Type B pancreatic cell (in vitro differentiated cells): Measurements from ENCODE around the gene PPP1R7. TPM values are rescaled to one million over a fixed set of nuclear protein-coding genes. Genes with fewer than 3 reads are reported as not detected.

Experiments
- DNase-seq: peaks from one replicate; pipeline ENCODE4 v3.0.0; 2021; ENCODE audit warnings: mixed read lengths; ENCODE audit not compliant: unreplicated experiment; ENCODE audit errors: extremely low spot score
- H3K27ac Mint-ChIP-seq: 2 replicates; pipeline ENCODE4 v1.8.0; 2021; ENCODE audit warnings: mild to moderate bottlenecking, mixed read lengths
- H3K27me3 Mint-ChIP-seq: 2 replicates; pipeline ENCODE4 v1.8.0; 2021; ENCODE audit warnings: mixed read lengths
- H3K36me3 Mint-ChIP-seq: 2 replicates; pipeline ENCODE4 v1.8.0; 2021; ENCODE audit warnings: mixed read lengths
- H3K4me1 Mint-ChIP-seq: one replicate; pipeline ENCODE4 v1.8.0; 2021; ENCODE audit warnings: mixed read lengths; ENCODE audit not compliant: unreplicated experiment
- H3K4me3 Mint-ChIP-seq: 2 replicates; pipeline ENCODE4 v1.8.0; 2021; ENCODE audit warnings: mild to moderate bottlenecking, mixed read lengths
- H3K9me3 Mint-ChIP-seq: 2 replicates; pipeline ENCODE4 v1.8.0; 2021; ENCODE audit warnings: mixed read lengths
- total RNA-seq: library from RNA; stranded (reverse); gene quantifications from 2 replicates; pipeline ENCODE4 v1.2.1, GENCODE V29; 2021; ENCODE audit warnings: low replicate concordance
- TF ChIP-seq, protein P1 (sequence below): fragments of 200-600 bp; sonication (generic); conservative IDR thresholded peaks from 2 replicates; pipeline ENCODE4 v1.5.0; 2021; ENCODE audit warnings: antibody characterized with exemption, mild to moderate bottlenecking

The PPP1R7 gene
- total RNA-seq, 1 donor from 2014 or later = 50.7 TPM

DNA sequence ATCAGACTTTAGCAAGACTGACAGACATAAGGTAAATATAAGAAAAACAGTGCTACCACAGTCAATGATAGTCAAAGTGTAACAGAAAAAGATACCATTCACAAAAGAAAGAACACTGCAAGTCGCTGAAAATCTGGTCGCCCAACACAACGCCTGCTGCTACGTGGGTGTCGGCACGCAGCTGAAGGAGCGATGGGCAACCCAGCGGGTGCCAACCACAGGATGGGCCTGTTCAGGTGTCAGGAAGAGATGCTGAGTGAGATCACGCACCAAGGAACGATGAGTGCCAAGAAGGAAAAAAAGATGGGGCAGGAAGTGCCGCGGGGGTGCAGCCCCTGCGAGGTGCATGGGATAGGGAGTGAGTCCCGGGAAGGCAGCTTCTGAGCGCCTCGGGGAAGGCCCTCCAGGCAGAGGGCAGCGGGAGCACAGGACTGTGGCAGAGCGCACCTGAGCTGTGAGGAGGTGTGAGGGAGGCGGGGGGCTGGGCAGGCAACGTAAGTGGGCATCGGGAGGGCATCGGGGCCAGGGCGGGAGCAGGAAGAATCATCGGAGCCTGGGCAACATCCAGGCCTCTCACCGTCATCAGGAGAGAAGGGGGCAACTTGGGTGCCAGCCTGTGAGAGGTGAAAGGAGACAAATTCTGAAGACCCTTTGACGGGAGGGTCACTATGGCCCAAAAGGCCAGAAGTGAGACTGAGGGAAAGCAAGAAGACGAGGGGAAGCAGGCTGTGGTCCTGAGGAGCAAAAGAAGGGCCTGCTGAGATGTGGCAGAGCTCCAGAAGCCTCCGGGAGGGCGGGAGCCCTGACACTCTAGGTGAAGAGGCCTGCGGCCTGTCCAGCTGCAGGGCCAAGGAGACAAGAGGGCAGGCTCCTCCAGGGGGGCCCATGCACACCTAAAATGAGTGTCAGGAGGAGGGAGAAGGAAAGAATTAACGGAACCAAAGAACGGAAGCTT is 33.4 kb upstream of the PPP1R7 start:
- no peak for DNase-seq
- Mint-ChIP-seq H3K4me3 (no peak overlapping the region), H3K27me3 (no peaks in the 10 kb centered on the region), H3K4me1 (no peaks in the 10 kb centered on the region), H3K27ac (no peak overlapping the region), H3K36me3 (peaks cover 12% of the 10 kb centered on the region), H3K9me3 (no peaks in the 10 kb centered on the region)
- TF ChIP-seq, protein P1, sequence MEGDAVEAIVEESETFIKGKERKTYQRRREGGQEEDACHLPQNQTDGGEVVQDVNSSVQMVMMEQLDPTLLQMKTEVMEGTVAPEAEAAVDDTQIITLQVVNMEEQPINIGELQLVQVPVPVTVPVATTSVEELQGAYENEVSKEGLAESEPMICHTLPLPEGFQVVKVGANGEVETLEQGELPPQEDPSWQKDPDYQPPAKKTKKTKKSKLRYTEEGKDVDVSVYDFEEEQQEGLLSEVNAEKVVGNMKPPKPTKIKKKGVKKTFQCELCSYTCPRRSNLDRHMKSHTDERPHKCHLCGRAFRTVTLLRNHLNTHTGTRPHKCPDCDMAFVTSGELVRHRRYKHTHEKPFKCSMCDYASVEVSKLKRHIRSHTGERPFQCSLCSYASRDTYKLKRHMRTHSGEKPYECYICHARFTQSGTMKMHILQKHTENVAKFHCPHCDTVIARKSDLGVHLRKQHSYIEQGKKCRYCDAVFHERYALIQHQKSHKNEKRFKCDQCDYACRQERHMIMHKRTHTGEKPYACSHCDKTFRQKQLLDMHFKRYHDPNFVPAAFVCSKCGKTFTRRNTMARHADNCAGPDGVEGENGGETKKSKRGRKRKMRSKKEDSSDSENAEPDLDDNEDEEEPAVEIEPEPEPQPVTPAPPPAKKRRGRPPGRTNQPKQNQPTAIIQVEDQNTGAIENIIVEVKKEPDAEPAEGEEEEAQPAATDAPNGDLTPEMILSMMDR = no peak

DNA sequence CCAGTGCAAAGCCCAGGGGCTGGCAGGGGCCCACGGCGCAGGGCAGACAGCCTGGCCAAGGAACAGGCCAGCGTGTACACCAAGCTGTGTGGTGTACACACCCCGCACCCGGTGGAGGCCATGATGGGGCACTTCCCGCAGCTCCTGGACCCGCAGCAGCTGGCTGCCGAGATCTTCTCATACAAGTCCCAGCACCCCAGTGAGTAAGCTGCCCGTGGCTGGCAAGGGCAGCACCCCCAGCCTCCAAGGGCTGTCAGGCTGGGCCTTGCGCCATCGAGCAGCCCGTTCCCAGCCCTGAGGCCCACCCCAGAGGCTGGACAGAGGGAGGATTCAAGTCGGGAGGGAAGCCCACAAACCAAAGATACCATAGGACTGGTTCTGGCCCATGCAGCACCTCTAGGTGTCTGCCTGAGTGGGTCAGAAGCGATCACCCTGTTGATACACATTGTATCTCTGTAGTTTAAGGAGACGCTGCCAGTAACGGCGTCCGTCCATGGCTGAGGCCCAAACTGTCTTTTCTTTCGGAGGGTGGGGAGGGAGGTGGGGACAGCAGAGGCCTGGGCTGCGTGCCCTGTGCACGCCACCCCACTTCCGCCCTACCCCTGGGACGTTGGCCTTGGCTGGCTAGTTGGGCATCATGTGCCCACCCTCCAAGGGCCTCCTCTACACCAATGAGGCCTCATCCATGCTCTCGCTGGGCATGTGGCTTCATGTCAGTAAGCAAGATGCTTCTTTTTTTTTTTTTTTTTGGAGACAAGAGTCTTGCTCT is 31.3 kb upstream of the PPP1R7 start:
- Mint-ChIP-seq H3K27me3 (no peaks in the 10 kb centered on the region), H3K4me1 (no peaks in the 10 kb centered on the region), H3K9me3 (no peaks in the 10 kb centered on the region), H3K4me3 (no peak overlapping the region), H3K27ac (no peak overlapping the region), H3K36me3 (peaks cover 10% of the 10 kb centered on the region)
- no peak for DNase-seq
- TF ChIP-seq, protein P1 = no peak

DNA sequence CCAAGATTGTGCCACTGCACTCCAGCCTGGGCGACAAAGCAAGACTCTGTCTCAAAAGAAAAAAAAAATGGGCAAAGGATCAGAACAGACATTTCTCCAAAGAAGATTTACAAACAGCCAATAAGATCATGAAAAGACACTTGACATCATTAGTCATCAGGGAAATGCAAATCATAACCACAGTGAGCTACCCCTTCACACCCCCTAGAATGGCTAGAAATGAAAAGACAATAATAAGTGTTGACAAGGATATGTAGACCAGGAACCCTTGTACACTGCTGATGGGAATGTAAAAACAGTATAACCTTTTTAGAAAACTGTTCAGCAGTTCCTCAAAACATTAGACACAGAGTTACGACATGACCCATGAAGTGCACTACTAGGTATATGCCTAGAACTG is 29.8 kb upstream of the PPP1R7 start:
- Mint-ChIP-seq H3K36me3 (peaks cover 10% of the 10 kb centered on the region), H3K4me1 (no peaks in the 10 kb centered on the region), H3K9me3 (no peaks in the 10 kb centered on the region), H3K4me3 (no peak overlapping the region), H3K27me3 (no peaks in the 10 kb centered on the region), H3K27ac (no peak overlapping the region)
- TF ChIP-seq, protein P1 = no peak
- no peak for DNase-seq

DNA sequence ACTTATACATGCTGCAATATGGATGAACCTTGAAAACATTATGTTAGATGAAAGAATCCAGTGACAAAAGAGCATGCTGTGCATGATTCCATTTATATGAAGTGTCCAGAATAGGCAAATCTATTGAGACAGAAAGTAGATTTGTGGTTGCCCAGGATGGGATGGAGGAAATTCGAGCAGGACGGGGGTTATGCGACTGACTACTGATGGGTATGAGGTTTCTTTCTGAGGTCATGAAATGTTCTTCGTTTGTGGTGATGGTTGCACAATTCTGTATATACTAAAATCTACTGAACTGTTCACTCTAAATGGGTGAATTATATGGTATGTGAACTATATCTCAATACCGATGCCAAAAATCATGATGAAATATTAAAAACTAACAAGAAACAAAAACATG is 29.3 kb upstream of the PPP1R7 start:
- TF ChIP-seq, protein P1 = no peak
- Mint-ChIP-seq H3K27ac (no peak overlapping the region), H3K4me1 (no peaks in the 10 kb centered on the region), H3K36me3 (peaks cover 10% of the 10 kb centered on the region), H3K9me3 (no peaks in the 10 kb centered on the region), H3K4me3 (no peak overlapping the region), H3K27me3 (no peaks in the 10 kb centered on the region)
- no peak for DNase-seq

DNA sequence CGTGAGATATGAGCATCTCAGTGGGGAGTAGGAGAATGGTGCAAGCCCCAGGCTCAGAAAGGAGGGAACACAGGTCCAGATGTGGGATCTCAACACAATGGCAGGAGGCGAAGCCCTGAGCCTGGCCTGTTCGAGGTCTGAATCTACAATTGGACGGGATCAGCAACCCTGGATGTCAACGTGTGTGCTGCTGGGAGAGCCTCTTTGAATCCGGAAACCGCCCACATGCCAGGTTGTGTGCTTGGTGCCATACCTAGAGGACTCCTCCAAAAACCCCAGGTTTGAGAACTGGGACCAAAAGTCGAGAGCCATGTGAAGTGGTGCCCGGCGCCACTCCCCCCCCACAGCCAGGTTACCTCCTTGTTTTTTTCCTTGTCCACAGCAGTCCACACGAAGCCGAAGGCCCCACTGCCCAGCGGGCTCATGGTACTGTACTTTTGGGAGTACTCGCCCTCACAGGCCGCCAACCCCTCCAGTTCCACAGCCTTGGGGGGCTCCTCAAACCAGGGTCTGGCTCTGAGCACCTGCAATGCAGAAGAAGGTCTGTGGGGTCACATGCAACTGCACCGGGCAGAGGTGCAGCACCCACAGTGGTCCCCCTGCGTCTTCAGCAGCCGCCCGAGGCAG is 27.8 kb upstream of the PPP1R7 start:
- H3K27ac Mint-ChIP-seq = no peak overlapping the region
- no peaks in the 10 kb centered on the region for H3K4me1 Mint-ChIP-seq
- TF ChIP-seq, protein P1 = no peak
- H3K36me3 Mint-ChIP-seq = peaks cover 6% of the 10 kb centered on the region
- DNase-seq = no peak
- H3K27me3 Mint-ChIP-seq = no peaks in the 10 kb centered on the region
- no peaks in the 10 kb centered on the region for H3K9me3 Mint-ChIP-seq
- no peak overlapping the region for H3K4me3 Mint-ChIP-seq
